NOMO-1 (cell line): Measurements from ENCODE around the gene GAST.

Experiments
- DNase-seq, 2 experiments: peaks; one replicate each; lab custom pipeline; 2025; ENCODE audit not compliant: unreplicated experiment in 2 of 2; lab: John Stamatoyannopoulos, UW

The GAST gene

DNA sequence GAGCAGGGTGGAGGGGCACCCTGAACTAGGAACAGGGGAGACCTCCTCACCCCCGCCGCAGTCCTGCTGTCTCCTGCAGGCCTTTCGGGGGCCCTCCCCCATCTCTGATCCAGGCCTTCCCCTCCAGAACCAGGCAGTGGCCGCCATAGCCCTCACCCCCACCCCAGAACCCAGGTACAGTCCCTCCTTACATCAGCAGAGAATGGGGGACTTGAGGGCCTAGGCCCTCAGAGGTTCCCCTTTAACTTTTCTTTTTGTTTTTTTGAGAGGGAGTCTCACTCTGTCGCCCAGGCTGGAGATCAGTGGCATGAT lies 26.6 kb downstream of the GAST start:
- DNase-seq, result no peak

DNA sequence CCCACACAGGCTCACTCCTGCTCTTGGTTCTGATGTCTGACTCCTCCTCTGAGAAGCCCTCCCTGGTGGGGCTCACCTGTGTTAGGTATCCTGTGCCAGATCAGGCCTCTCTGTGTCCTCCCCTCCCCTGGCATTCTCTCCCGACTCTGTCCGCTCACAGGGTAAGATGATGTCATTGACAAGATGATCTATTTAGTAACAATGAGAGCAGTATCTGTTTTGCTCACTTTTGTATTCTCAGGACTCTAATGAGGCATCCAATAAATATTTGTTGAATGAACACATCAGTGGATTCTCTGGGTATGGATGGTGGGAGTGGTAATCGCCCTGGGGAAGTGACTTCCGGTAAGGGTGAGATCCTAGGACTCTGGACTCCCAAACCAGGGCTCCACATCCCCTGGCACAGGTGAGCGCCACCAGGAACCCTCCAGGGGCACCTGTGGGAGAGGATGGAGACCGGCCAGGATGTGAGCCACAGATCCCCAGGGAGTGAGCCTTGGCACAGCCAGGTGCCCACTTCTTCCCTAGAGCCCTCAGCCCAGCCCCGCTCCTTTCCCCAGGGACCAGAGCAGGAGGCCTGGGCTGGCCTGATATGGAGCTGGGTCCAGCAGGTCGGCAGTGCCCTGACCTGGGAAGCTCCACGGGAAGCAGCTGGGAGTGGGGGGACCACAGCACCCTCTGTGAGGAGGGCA lies 27.7 kb downstream of the GAST start:
- no peak for DNase-seq

DNA sequence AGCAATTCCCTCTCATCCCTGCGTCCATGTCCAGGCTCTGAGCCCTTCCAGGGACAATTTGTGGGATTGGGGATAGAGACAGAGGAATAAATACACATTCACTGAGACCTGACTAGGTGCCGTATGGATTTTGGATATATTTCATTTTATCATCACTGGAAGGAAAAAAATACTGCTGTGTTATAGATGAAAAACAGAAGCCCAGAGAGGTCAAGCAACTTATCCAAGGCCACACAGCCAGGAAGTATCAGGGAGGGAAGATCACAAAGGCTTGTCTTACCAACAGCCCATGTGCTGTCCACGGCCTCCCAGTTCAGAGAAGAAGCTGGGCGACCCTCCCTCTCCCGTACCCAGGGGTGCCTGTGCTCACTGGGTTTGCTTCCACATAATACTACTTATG lies 28.4 kb downstream of the GAST start:
- DNase-seq, result no peak

DNA sequence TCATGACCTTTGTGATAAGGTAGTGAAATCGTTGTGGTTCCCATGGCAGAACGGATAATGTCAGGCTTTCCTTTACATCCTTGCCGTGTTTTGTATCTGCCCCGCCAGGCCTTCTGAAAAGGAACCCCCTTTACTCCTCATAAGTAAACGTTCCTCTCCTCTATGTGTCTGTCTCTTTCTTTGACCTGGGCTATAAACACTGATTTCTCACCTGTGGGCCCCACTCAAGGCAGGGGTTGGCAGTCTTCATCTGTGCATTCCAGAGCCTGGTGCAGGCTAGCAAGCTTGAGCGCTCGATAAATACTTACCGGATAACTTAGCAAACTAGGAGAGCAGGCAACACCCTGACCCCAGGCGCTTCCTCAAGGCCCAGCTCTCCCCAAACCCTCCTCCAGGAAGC lies 29.6 kb downstream of the GAST start:
- no peak for DNase-seq

GRCh38 chr17:41748275-41748674 lies 36.1 kb downstream of the GAST start:
- no peak for DNase-seq

DNA sequence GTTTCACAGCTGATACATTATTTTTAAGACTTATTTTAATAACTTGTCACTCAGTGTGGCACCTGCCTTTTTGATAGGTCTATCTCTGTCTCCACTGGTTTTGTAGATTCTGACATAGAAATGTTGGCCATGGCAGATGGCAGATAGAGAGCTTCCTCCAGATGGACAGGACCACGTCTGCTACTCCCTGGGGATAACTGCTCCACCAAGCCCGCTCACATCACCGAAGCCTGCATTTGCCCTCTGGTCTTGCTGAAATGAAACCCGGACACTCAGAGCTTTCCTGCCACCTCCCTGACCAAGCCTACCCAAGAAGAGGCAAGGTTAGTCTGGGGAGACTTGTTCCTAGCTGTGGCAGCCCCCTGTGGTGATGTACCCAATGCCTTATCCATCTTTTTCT lies 38.7 kb downstream of the GAST start:
- no peak for DNase-seq

DNA sequence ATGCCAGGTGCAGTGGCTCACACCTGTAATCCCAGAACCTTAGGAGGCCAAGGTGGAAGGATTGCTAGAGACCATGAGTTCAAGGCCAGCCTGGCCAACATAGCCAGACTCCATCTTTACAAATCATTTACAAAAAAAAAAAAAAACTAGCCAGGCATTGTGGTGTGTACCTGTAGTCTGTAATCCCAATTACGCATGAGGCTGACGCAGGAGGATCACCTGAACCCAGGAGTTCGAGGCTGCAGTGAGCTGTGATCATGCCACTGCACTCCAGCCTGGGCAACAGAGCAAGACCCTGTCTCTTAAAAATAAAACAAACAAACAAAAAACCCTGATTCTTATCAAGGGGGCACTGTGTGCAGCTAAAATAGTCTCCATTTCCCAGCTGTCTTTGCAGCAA lies 39.2 kb downstream of the GAST start:
- DNase-seq, result no peak

GRCh38 chr17:41754066-41754465 lies 41.9 kb downstream of the GAST start:
- no peak for DNase-seq

DNA sequence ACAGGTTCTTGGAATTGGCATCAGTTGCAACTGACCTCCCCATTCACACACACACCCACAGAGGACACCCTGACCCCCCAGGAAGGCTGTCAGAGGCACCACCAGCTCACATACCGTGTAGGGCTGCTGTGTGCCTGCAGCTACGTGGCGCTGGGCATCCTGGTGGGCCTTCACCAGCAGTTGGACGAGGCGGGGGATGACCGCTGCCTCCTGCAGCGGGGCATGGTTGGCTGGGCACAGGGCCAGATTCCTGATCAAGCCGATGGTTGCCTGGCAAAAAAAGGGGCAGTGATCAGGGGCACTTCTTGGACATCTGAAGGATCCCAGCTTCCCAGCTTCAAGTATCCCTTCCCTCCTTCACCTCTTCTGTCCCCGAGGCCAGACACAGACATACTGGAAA lies 46.5 kb downstream of the GAST start:
- no peak for DNase-seq

DNA sequence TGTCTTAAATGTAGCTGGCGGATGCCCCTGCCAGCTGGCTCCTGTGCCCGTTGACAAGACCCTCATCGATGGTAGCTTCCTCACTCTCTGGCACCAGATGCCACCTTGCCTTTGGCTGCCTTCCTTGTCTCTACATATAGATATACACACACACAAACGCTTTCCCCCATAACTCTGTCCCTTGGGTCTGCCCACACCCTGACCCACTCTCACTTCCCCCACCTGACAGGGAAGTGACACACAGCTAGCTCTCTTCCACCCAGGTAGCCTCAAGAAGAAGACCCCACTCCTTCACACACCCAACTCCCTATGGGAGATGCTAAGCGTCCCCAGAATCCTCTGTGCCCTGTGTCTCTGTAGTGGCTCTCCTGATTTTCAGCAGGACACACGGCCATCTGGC lies 48.7 kb downstream of the GAST start:
- DNase-seq, result no peak

- no peak for DNase-seq
Observed at GRCh38 chr17:41762391-41762790, 50.3 kb downstream of the GAST start.

DNA sequence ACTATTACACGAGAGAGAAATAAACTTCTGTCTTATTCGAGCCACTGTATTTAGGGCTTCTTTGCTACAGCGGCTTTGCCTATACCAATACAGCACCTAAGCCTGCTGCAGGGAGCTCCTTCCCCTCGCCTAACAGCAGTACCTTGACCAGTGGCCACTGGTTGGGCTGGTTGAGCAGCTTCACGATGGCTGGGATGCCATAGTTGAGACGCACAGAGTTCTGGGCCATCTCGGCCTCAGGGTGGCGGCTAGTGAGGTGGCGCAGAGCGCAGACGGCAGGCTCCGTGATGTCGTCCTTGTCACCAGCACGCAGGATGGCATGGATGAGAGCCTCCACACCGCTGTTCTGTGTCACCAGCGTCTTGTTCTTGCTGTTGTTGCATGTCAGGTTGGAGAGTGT lies 50.7 kb downstream of the GAST start:
- no peak for DNase-seq

- DNase-seq, result no peak
Observed at GRCh38 chr17:41763327-41763726, 51.2 kb downstream of the GAST start.
